Effector memory CD8-positive, alpha-beta T cell (primary cell): ENCODE data around the gene GANAB.
"Not testable (repeated sequence)": the region's sequence is repeated elsewhere in the genome, so short reads cannot be mapped to it uniquely, and the experiment has no call there.

Experiments used
- ATAC-seq: fragments of 150-1000 bp; cut with Tn5 transposase; replicated peaks from 2 replicates; pipeline ENCODE4 v1.10.0; 2021; ENCODE audit warnings: mild to moderate bottlenecking, moderate library complexity
- DNase-seq, 3 experiments: peaks; one replicate each; pipeline ENCODE4 v3.0.0; 2021
- H3K27ac Mint-ChIP-seq, 2 donors: one replicate each; pipeline ENCODE4 v1.8.0; 2022; ENCODE audit warnings: mild to moderate bottlenecking in 2 of 2, mixed read lengths in 2 of 2, moderate library complexity in 2 of 2
- H3K27me3 Mint-ChIP-seq, 2 donors: one replicate each; pipeline ENCODE4 v1.8.0; 2022; ENCODE audit warnings: mixed read lengths in 2 of 2
- H3K36me3 Mint-ChIP-seq: one replicate; pipeline ENCODE4 v1.8.0; 2022; ENCODE audit warnings: mild to moderate bottlenecking, moderate library complexity, mixed read lengths; ENCODE audit not compliant: insufficient read depth
- H3K4me1 Mint-ChIP-seq, 2 donors: one replicate each; pipeline ENCODE4 v1.8.0; 2022; ENCODE audit warnings: low read depth in 2 of 2, mixed read lengths in 2 of 2
- H3K4me3 Mint-ChIP-seq, 2 donors: one replicate each; pipeline ENCODE4 v1.8.0; 2022; ENCODE audit warnings: mild to moderate bottlenecking in 2 of 2, mixed read lengths in 2 of 2, moderate library complexity in 2 of 2
- H3K9me3 Mint-ChIP-seq, 2 donors: one replicate each; pipeline ENCODE4 v1.8.0; 2022; ENCODE audit warnings: mixed read lengths in 2 of 2

GANAB gene

GRCh38 chr11:62677156-62677555 is 30.7 kb upstream of the GANAB start:
- H3K27ac Mint-ChIP-seq, result peak overlapping the region; percentile 98 to 99
- peak overlapping the region; percentile 51 to 53 for H3K4me3 Mint-ChIP-seq
- H3K27me3 Mint-ChIP-seq, result no peaks in the 10 kb centered on the region
- DNase-seq, result no peak
- H3K9me3 Mint-ChIP-seq, result no peaks in the 10 kb centered on the region
- H3K36me3 Mint-ChIP-seq, result peaks cover 53% of the 10 kb centered on the region
- no peak for ATAC-seq
- peaks cover 31 to 37% of the 10 kb centered on the region in 2 donors for H3K4me1 Mint-ChIP-seq

- H3K27me3 Mint-ChIP-seq, result no peaks in the 10 kb centered on the region
- H3K36me3 Mint-ChIP-seq, result peaks cover 56% of the 10 kb centered on the region
- H3K9me3 Mint-ChIP-seq, result no peaks in the 10 kb centered on the region
- H3K4me3 Mint-ChIP-seq, result peak overlapping the region; percentile 51 to 53
- H3K4me1 Mint-ChIP-seq, result peaks cover 35 to 41% of the 10 kb centered on the region in 2 donors
- ATAC-seq (no peak), DNase-seq (no peak)
- H3K27ac Mint-ChIP-seq, result peak overlapping the region; percentile 98 to 99
Observed at GRCh38 chr11:62676698-62677097, 30.3 kb upstream of the GANAB start.

GRCh38 chr11:62675415-62675814 is 29.0 kb upstream of the GANAB start:
- Mint-ChIP-seq H3K36me3 (peaks cover 56% of the 10 kb centered on the region), H3K4me1 (peaks cover 41 to 53% of the 10 kb centered on the region in 2 donors)
- H3K4me3 Mint-ChIP-seq, ATAC-seq, H3K27me3 Mint-ChIP-seq, H3K9me3 Mint-ChIP-seq, H3K27ac Mint-ChIP-seq, DNase-seq: not testable (repeated sequence)

- ATAC-seq (no peak), DNase-seq (no peak)
- no peaks in the 10 kb centered on the region for H3K9me3 Mint-ChIP-seq
- peak overlapping the region; percentile 97 to 99 for H3K4me3 Mint-ChIP-seq
- H3K4me1 Mint-ChIP-seq, result peaks cover 31 to 50% of the 10 kb centered on the region in 2 donors
- H3K36me3 Mint-ChIP-seq, result peaks cover 53% of the 10 kb centered on the region
- peak overlapping the region in 1 of 2 donors; percentile 95 for H3K27ac Mint-ChIP-seq
- H3K27me3 Mint-ChIP-seq, result no peaks in the 10 kb centered on the region
Observed at GRCh38 chr11:62673196-62673525, 26.7 kb upstream of the GANAB start.

- Mint-ChIP-seq H3K4me1 (peaks cover 19 to 43% of the 10 kb centered on the region in 2 donors), H3K27ac (peak within 1 kb of the TSS; percentile 95), H3K9me3 (no peaks in the 10 kb centered on the region), H3K27me3 (no peaks in the 10 kb centered on the region), H3K4me3 (peak within 1 kb of the TSS; percentile 97 to 99), H3K36me3 (peaks cover 43% of the 10 kb centered on the region)
- peak; percentile 85 for ATAC-seq
- peak; percentile 54 to 71 (median 70) for DNase-seq
Observed at GRCh38 chr11:62671608-62672389, 25.4 kb upstream of the GANAB start, which contains the start of the genes LBHD1 and UQCC3. Gene LBHD1 (minus strand): TSS chr11:62672267. CDS start chr11:62670031, 2,236 bp downstream. Gene UQCC3 (plus strand): TSS chr11:62671673. CDS start chr11:62671746, 73 bp downstream.

- ATAC-seq (peak; percentile 40), DNase-seq (peak in 1 of 3 experiments; percentile 28)
- H3K4me3 Mint-ChIP-seq, result peak overlapping the region; percentile 97 to 99
- H3K4me1 Mint-ChIP-seq, result peaks cover 21 to 47% of the 10 kb centered on the region in 2 donors
- peaks cover 38% of the 10 kb centered on the region for H3K36me3 Mint-ChIP-seq
- peak overlapping the region; percentile 95 for H3K27ac Mint-ChIP-seq
- H3K9me3 Mint-ChIP-seq, result no peaks in the 10 kb centered on the region
- H3K27me3 Mint-ChIP-seq, result no peaks in the 10 kb centered on the region
Observed at GRCh38 chr11:62671236-62671607, 24.8 kb upstream of the GANAB start.

GRCh38 chr11:62669420-62670161 is 23.2 kb upstream of the GANAB start:
- DNase-seq (no peak), ATAC-seq (no peak)
- H3K9me3 Mint-ChIP-seq, result no peaks in the 10 kb centered on the region
- peak overlapping the region in 1 of 2 donors; percentile 99 for H3K4me3 Mint-ChIP-seq
- no peaks in the 10 kb centered on the region for H3K27me3 Mint-ChIP-seq
- peaks cover 38% of the 10 kb centered on the region for H3K36me3 Mint-ChIP-seq
- H3K27ac Mint-ChIP-seq, result no peak overlapping the region
- peaks cover 28 to 51% of the 10 kb centered on the region in 2 donors for H3K4me1 Mint-ChIP-seq

GRCh38 chr11:62667460-62667859 is 21.0 kb upstream of the GANAB start:
- no peaks in the 10 kb centered on the region for H3K9me3 Mint-ChIP-seq
- no peak overlapping the region for H3K27ac Mint-ChIP-seq
- DNase-seq (no peak), ATAC-seq (no peak)
- peaks cover 39% of the 10 kb centered on the region for H3K36me3 Mint-ChIP-seq
- H3K27me3 Mint-ChIP-seq, result no peaks in the 10 kb centered on the region
- peaks cover 28 to 49% of the 10 kb centered on the region in 2 donors for H3K4me1 Mint-ChIP-seq
- H3K4me3 Mint-ChIP-seq, result peak overlapping the region in 1 of 2 donors; percentile 95

- DNase-seq (no peak), ATAC-seq (no peak)
- no peaks in the 10 kb centered on the region for H3K9me3 Mint-ChIP-seq
- H3K4me1 Mint-ChIP-seq, result peaks cover 23 to 39% of the 10 kb centered on the region in 2 donors
- peak overlapping the region; percentile 96 to 98 for H3K27ac Mint-ChIP-seq
- peak overlapping the region; percentile 95 to 96 for H3K4me3 Mint-ChIP-seq
- peaks cover 33% of the 10 kb centered on the region for H3K36me3 Mint-ChIP-seq
- no peaks in the 10 kb centered on the region for H3K27me3 Mint-ChIP-seq
Observed at GRCh38 chr11:62666259-62666926, 20.0 kb upstream of the GANAB start.

GRCh38 chr11:62665599-62666258 is 19.3 kb upstream of the GANAB start:
- DNase-seq (peak; percentile 53 to 59 (median 54)), ATAC-seq (peak; percentile 54)
- Mint-ChIP-seq H3K9me3 (no peaks in the 10 kb centered on the region), H3K4me3 (peak overlapping the region; percentile 95 to 96), H3K27me3 (no peaks in the 10 kb centered on the region), H3K36me3 (peaks cover 39% of the 10 kb centered on the region), H3K4me1 (peaks cover 19 to 33% of the 10 kb centered on the region in 2 donors), H3K27ac (peak overlapping the region; percentile 96 to 98)

GRCh38 chr11:62665075-62665598 is 18.7 kb upstream of the GANAB start, which contains the start of the genes C11orf98 and CSKMT:
Gene C11orf98 (minus strand): TSS chr11:62665210. CDS start chr11:62665169, 41 bp downstream.
Gene CSKMT (plus strand): TSS chr11:62665312. CDS start chr11:62665880, 568 bp downstream.
- Mint-ChIP-seq H3K4me3 (peak within 1 kb of the TSS; percentile 95 to 96), H3K27me3 (no peaks in the 10 kb centered on the region), H3K4me1 (peaks cover 17 to 28% of the 10 kb centered on the region in 2 donors), H3K27ac (peak within 1 kb of the TSS; percentile 96 to 98), H3K36me3 (peaks cover 39% of the 10 kb centered on the region), H3K9me3 (no peaks in the 10 kb centered on the region)
- DNase-seq, result peak; percentile 96 to 97 (median 97)
- ATAC-seq, result peak; percentile 88

GRCh38 chr11:62664405-62665074 is 18.1 kb upstream of the GANAB start:
- peak in 2 of 3 experiments; percentile 39 to 46 for DNase-seq
- H3K4me3 Mint-ChIP-seq, result peak overlapping the region; percentile 95 to 96
- no peaks in the 10 kb centered on the region for H3K27me3 Mint-ChIP-seq
- H3K9me3 Mint-ChIP-seq, result no peaks in the 10 kb centered on the region
- peak; percentile 45 for ATAC-seq
- H3K27ac Mint-ChIP-seq, result peak overlapping the region; percentile 96 to 98
- H3K4me1 Mint-ChIP-seq, result peaks cover 17 to 27% of the 10 kb centered on the region in 2 donors
- peaks cover 39% of the 10 kb centered on the region for H3K36me3 Mint-ChIP-seq
